ENCODE measurements around the gene NCAM1.

GRCh38 chr11:113311536-113311935 is 350.3 kb downstream of the NCAM1 start:
- TF ChIP-seq CTCF (IDR thresholded peaks at IDR 0.05; ENCODE audit: low read depth, low read length) (no peak), EZH2phosphoT487 (IDR thresholded peaks at IDR 0.05; ENCODE audit: low read depth) (no peak)
